GM18505 (cell line): ENCODE measurements around the gene PAX8.
"Not testable (repeated sequence)": the region's sequence is repeated elsewhere in the genome, so short reads cannot be mapped to it uniquely, and the experiment has no call there.

ENCODE experiments used
- ATAC-seq: cut with Tn5 transposase; IDR thresholded peaks from one replicate; pipeline ENCODE4 v1.9.1; 2021; ENCODE audit not compliant: unreplicated experiment
- POLR2A ChIP-seq: IDR thresholded peaks from 4 replicates; pipeline ENCODE4 v1.6.1; 2011; ENCODE audit warnings: borderline replicate concordance; ENCODE audit not compliant: insufficient read depth, insufficient read length; ENCODE audit errors: extremely low read depth

Gene PAX8

GRCh38 chr2:113305146-113305545 is 26.4 kb upstream of the PAX8 start:
- ATAC-seq, result no peak
- no peak for TF ChIP-seq POLR2A

GRCh38 chr2:113304702-113305101 is 26.0 kb upstream of the PAX8 start:
- TF ChIP-seq POLR2A, result no peak
- no peak for ATAC-seq

- ATAC-seq, result not testable (repeated sequence)
Observed at GRCh38 chr2:113302216-113302980, 23.7 kb upstream of the PAX8 start.

GRCh38 chr2:113300281-113300680 is 21.6 kb upstream of the PAX8 start:
- TF ChIP-seq POLR2A, result no peak
- no peak for ATAC-seq

- TF ChIP-seq POLR2A, result no peak
- ATAC-seq, result no peak
Observed at GRCh38 chr2:113298176-113298575, 19.5 kb upstream of the PAX8 start.

GRCh38 chr2:113297590-113297989 is 18.9 kb upstream of the PAX8 start:
- ATAC-seq, result not testable (repeated sequence)

GRCh38 chr2:113291191-113291590 is 12.5 kb upstream of the PAX8 start:
- ATAC-seq, result no peak
- TF ChIP-seq POLR2A, result no peak

- ATAC-seq, result not testable (repeated sequence)
Observed at GRCh38 chr2:113288674-113289149, 10.0 kb upstream of the PAX8 start.

GRCh38 chr2:113288117-113288673 is 9.5 kb upstream of the PAX8 start:
- ATAC-seq, result not testable (repeated sequence)

- TF ChIP-seq POLR2A, result no peak
- no peak for ATAC-seq
Observed at GRCh38 chr2:113285816-113286215, 7.1 kb upstream of the PAX8 start.

GRCh38 chr2:113284999-113285398 is 6.3 kb upstream of the PAX8 start:
- not testable (repeated sequence) for ATAC-seq

- no peak for TF ChIP-seq POLR2A
- no peak for ATAC-seq
Observed at GRCh38 chr2:113284476-113284875, 5.8 kb upstream of the PAX8 start.

- no peak for TF ChIP-seq POLR2A
- no peak for ATAC-seq
Observed at GRCh38 chr2:113283704-113284284, 5.1 kb upstream of the PAX8 start.

GRCh38 chr2:113282747-113283533 is 4.2 kb upstream of the PAX8 start:
- TF ChIP-seq POLR2A, result no peak
- no peak for ATAC-seq
